ENCODE measurements around the gene RASGRP3.

Gene RASGRP3

DNA sequence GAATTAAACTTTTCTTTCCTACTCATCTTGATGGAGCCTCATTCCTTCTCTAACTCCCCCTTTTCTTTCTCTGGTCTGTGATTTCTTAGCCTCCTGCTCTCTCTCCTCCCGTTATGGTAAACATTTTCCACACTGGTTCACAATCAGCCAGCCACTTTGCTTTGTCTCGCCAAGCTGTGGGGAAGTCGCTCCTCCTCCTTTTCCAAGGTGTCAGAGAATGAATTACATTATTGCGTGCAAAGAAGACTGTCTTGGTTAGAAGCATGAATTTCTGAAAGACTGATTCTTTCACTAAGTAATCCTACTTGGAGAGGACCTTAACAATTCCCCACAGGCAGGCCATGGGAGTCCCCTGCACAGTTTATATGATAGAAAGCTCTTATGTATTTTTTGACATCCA lies 46.1 kb downstream of the RASGRP3 start:
- FAIRE-seq (no peak), DNase-seq (ENCODE audit: low spot score) (no peak)

GRCh38 chr2:33525666-33526065 lies 49.2 kb downstream of the RASGRP3 start:
- DNase-seq (ENCODE audit: low spot score), result no peak
- no peak for FAIRE-seq

- no peak for FAIRE-seq
- no peak for DNase-seq (ENCODE audit: low spot score)
Measured at GRCh38 chr2:33526132-33526531, 49.7 kb downstream of the RASGRP3 start.

GRCh38 chr2:33526921-33527320 lies 50.5 kb downstream of the RASGRP3 start:
- FAIRE-seq (no peak), DNase-seq (ENCODE audit: low spot score) (no peak)

DNA sequence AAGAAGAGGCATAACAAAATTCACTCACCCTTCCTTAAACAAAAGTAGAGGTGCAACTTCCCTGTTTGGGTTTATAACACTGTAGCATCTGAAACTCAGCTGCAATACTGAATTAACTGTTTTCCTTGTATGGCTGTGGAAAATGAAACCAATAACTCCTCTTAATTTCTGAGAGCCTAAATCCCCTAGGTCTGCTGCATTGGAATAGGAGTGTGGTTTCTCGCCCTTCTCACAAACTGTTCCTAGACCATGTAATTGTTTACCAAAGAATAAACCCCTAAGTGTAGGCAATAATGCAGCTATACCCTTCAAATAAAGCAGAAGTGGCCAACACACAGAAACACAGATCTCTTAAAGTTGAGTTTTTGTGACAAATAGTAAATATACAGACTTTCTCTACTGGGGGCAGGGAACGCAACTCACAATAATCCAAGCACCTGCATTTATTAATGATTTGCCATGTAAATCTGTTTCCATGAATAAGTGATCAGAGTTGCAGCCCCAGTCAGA lies 52.0 kb downstream of the RASGRP3 start:
- FAIRE-seq (no peak), DNase-seq (ENCODE audit: low spot score) (no peak)

DNA sequence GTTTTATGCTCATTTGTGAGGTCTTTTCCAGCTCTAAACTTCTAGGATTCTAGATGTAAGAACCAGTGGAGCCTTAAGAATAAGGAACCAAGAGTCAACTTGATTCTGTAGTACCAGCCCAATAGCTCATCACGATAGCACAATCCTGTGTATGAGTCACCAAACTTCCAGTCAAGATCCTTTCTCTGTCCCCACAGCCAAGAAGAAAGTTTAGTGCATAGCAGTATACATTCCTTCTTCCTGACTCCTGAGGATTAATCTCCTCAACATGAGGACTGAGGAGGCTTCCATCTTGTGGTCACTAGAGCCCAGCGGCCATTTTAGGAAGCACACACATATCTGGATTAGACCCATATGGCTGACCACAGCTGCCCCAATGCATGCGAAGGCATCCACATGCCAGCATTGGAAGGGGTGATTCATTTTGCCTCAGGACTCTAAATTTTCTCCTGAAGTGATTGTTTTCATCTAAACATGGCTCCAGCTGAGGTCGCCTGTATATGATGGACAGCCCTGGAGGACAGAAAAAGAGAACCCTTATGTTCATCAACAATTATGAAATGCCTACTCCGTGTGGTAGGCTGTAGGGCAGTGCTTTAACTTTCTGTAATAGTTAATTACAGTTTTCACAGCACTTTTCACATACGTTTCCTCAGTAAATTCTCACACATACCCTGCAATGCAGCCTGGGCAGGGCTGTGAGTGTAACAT lies 53.5 kb downstream of the RASGRP3 start:
- DNase-seq (ENCODE audit: low spot score) (peak; percentile 65), FAIRE-seq (no peak)

DNA sequence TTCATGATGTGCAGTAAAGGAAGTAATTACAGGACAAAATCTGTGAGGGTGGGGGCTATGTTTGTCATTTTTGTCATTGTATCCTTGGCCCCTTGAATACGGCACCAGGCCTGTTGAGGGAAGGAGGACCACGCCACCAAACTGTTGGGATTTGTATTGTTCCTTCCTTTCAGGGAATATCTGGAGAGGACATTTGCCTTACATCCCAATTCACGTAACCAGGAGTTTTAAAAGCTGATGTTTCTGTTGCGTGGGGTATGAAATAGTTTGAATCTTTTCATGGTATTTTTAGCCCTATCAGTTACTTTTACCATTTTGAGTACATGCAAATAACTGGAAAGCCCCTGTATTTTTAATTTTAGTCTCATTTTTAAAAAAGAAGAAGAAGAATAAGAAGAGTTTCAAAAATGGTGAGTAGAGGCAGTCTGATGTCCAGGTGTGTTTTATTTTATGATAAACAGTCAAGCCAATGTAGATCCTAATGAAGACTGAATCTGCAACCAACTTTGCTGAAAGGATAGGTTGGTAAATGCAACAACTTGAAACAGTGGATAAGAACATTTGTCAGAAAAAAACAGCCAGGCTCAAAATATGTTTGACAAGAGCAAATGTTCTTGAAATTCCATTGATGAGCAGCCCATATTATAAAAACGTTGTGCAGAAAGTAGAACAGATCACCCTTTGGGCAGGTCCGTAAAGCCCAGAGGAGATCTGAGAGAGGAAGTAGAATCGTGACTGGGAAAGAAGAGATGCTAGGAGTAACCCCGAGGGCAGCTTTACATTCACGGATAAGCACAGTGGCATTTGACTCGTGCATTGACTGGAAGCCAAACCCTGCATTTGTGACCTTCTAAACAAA lies 54.5 kb downstream of the RASGRP3 start:
- DNase-seq (ENCODE audit: low spot score), result no peak
- FAIRE-seq, result no peak

- no peak for FAIRE-seq
- no peak for DNase-seq (ENCODE audit: low spot score)
Measured at GRCh38 chr2:33531549-33532059, 55.2 kb downstream of the RASGRP3 start.

DNA sequence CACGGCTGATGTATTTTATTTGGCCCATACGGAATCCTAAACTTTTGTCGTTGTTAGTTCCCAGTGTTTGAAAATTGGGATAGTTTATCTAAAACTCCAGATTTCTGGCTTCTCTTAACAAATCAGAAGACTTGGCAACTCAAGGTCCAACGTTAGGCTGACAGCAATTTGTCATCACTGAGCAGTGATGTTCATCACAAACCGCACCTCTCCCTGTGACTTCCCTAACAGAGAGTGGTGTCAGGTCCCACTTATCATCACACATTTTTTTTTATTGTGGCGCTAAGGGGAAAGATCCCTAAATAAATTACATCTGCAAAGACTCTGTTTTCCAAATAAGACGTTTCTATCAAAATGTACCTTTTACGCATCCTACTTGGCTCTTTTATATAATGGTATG lies 55.7 kb downstream of the RASGRP3 start:
- DNase-seq (ENCODE audit: low spot score), result no peak
- no peak for FAIRE-seq

DNA sequence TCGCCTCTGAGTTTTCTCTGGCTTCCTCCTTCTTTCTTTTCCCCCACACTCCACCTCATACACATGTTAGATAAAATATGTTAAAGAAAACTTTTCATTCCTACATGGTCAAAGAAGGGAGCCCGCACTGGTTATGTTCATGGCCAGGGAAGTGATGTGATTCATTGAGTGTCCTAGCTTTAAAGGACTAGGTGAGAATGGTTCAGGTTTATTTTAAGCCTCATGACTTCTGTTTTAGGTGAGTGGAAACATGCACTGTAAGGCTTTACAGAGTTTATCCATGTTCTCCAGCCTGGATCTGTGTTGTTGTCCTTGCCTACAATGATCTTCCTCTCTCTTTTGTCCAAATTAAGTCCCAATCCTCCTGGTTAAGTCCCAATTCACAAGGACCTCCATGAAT lies 56.5 kb downstream of the RASGRP3 start:
- FAIRE-seq, result no peak
- DNase-seq (ENCODE audit: low spot score), result no peak

DNA sequence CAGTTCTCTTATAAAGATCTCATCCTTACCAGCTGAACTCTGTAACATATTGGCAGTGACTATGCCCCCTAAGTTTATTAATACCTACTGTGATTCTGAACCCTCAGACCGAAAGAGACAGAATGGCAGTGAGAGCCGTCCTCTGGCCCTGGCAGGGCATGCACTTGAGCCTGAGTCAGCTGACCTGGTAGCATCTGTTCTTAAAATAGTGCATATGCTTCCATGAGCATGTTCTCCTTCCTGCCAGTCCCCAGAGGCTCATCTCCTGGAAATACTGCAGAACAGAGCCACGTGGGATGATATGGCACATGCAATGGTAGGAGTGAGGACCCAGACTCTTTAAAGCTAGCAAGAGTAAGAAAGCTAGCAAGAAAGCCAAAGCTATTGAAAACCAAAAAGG lies 59.0 kb downstream of the RASGRP3 start:
- FAIRE-seq (no peak), DNase-seq (ENCODE audit: low spot score) (no peak)

DNA sequence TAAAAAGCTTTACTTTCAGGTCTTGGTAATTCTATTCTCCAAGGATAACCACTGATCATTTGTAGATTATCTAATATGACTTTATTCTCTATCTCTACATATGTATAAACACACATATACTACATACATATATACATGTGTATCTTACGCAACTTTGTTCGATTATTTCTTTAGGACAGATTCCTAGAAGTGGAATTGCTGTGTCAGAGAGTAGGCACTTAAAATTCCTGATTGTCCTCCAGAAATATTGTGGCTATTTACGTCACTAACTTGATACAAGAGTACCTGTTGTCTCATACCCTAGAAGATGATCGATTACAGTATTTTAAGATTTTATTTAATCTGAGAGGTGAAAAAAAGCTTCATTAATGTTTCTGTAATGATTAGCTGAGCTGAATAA lies 64.8 kb downstream of the RASGRP3 start:
- FAIRE-seq, result peak; percentile 13
- no peak for DNase-seq (ENCODE audit: low spot score)

DNA sequence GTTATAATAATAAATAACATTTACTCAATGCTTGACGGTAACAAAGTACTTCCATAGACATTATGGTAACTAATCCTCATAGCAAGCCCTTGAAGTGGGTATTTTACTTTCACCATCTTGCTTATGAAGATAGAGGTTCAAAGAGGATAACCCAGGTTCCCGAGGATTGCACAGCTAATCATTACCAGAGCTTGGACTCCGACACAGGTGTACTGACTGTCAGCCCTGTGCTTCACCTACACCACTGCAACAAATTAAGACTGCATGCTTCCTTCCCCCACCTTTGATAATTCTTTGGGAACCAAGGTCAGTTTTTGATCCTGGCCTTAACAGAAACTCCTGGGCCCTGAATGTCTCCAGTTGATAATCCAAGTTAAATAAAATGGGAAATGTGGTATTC lies 73.8 kb downstream of the RASGRP3 start:
- DNase-seq (ENCODE audit: low spot score) (no peak), FAIRE-seq (no peak)

- no peak for DNase-seq (ENCODE audit: low spot score)
- FAIRE-seq, result no peak
Measured at GRCh38 chr2:33552758-33553461, 76.5 kb downstream of the RASGRP3 start.

DNA sequence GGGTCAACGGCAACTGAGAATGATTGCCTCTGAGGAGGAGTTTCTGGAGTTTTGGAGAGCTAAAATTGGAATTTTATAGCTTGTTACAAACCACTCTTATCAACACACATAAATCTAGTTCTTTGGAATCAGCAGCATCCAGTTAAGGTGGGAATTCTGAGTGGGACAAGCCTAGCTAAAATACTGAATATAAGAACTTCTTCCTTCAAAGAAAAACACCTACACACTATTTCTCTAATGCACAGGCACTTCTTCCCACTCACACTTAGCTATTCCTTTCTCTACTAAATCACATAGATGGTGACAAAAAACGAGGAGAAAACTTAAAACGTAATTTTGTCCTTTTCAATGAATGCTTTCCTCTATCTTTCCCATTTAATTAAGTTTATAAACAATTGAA lies 79.2 kb downstream of the RASGRP3 start:
- no peak for FAIRE-seq
- no peak for DNase-seq (ENCODE audit: low spot score)

DNA sequence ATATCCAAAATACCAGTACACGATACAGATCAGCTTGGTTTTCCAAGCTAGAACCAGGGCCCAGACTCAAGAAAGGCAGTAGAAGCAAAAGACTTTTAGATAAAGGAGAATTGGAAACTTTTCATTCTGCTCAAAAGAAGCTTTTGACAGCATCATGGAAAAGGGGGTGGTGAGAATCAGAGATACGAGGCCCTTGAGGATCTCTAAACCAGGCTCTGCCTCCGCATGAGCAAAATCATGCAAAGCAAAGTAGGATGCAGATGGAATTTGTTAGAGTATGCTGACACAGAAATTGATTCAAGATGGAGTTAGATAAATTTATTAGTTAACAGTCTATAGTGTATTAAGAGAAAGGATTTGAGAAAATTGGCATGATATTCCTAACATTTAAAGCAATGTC lies 82.9 kb downstream of the RASGRP3 start:
- DNase-seq (ENCODE audit: low spot score) (no peak), FAIRE-seq (no peak)

DNA sequence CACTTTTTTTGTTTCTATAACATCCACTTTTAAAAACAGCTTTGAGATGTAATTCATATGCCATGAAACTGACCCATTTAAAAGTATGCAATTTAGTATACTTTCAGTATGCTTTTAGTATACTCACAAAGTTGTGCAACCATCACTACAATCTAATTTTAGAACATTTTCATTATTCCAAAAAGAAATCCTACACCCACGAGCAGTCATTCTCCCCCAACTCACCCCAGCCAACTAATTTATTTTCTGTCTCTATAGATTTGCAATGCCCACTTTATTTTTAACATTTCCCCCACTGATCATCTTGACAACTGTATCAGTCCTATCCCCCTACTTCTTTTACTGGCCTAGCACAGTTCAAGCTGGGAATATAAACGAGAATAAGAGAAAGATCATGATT lies 83.6 kb downstream of the RASGRP3 start:
- DNase-seq (ENCODE audit: low spot score) (no peak), FAIRE-seq (no peak)

GRCh38 chr2:33561872-33562271 lies 85.4 kb downstream of the RASGRP3 start:
- DNase-seq (ENCODE audit: low spot score) (no peak), FAIRE-seq (no peak)

GRCh38 chr2:33570681-33571080 lies 94.2 kb downstream of the RASGRP3 start:
- FAIRE-seq (no peak), DNase-seq (ENCODE audit: low spot score) (no peak)

- no peak for DNase-seq (ENCODE audit: low spot score)
- FAIRE-seq, result no peak
Measured at GRCh38 chr2:33573657-33574056, 97.2 kb downstream of the RASGRP3 start.

GRCh38 chr2:33577084-33577483 lies 100.6 kb downstream of the RASGRP3 start:
- FAIRE-seq (no peak), DNase-seq (ENCODE audit: low spot score) (no peak)

DNA sequence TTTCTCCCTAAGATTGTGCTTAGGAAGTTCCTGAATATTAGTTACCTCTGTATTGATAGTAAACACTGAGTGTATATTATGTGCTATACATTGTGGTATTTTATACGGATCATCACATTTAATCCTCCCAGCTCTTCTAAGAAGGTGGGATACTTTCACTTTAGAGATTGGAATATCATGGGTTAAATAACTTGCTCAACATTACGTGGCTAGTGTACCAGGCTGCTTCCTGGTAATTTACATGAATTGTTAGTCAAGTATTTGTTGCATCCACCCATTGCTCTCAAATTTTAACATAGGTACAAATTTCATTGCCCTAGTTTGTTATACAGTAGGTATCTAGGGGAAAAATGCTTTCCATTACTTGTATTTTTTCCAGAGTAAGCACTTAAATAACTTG lies 101.2 kb downstream of the RASGRP3 start:
- DNase-seq (ENCODE audit: low spot score) (no peak), FAIRE-seq (no peak)

All from urothelium cell line (cell line).